Breast epithelium (tissue), 3 donors: Measurements from ENCODE around the gene PTPRA.

ENCODE experiments used
- POLR2A ChIP-seq: fragments of 450-650 bp; IDR thresholded peaks from one replicate; pipeline ENCODE4 v1.6.1; 2016; ENCODE audit warnings: antibody characterized with exemption, mild to moderate bottlenecking, moderate library complexity
- POLR2AphosphoS5 ChIP-seq, 3 donors: sonication (generic); formaldehyde crosslinking; IDR thresholded peaks; one replicate each; pipeline ENCODE4 v1.6.1; 2017; ENCODE audit warnings: antibody characterized with exemption in 3 of 3
- TF ChIP-seq, protein P1 (sequence below), 3 donors: fragments of 450-650 bp; IDR thresholded peaks; one replicate each; pipeline ENCODE4 v1.5.1; 2016 to 2017; ENCODE audit warnings: antibody characterized with exemption in 3 of 3, mild to moderate bottlenecking in 3 of 3, moderate library complexity in 3 of 3

DNA sequence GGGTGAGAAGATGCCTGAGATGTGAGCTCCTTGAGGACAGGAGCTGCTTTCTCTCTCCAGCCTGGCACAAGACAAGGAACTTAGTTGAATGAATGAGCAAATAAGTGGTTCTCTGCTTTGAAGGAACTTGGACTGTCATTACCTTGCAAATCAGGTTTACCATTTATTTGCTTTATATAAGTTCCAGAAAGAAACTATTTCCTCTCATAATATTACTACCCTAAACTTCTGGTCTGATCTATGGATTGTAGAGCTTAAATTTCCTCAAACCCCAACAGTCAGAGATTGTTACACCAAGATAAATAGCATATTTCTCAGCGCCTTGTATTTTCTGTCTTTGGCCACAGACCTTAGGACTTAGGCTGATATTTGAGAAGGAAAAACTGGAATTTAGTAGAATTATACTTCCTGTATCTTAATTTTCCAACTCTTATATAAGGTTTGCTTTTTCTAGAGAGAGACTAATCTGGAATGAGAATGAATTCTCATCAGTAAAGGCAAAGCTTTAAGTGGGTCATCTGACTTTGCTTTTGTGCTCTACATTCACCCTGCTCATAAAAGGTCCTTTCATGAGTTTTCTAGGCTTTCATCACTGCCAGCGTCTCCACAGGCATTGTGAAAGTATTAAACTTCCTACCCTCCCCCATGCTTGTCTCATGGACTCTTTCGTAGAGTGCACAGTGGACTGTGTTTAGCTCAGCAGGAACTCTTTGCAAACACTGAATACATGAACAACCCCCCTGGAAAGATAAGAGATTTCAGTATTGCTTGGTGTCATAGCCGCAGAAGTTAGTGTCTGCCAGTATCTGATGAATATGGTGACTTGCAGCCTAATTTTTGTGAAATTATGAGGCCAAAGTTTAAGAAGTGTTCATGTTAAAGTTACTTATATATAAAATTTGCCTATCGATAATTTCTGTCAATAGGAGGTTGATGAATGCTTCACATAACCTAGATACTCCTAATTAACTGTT, 74.0 kb downstream of the PTPRA start:
- TF ChIP-seq, protein P1, sequence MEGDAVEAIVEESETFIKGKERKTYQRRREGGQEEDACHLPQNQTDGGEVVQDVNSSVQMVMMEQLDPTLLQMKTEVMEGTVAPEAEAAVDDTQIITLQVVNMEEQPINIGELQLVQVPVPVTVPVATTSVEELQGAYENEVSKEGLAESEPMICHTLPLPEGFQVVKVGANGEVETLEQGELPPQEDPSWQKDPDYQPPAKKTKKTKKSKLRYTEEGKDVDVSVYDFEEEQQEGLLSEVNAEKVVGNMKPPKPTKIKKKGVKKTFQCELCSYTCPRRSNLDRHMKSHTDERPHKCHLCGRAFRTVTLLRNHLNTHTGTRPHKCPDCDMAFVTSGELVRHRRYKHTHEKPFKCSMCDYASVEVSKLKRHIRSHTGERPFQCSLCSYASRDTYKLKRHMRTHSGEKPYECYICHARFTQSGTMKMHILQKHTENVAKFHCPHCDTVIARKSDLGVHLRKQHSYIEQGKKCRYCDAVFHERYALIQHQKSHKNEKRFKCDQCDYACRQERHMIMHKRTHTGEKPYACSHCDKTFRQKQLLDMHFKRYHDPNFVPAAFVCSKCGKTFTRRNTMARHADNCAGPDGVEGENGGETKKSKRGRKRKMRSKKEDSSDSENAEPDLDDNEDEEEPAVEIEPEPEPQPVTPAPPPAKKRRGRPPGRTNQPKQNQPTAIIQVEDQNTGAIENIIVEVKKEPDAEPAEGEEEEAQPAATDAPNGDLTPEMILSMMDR (IDR thresholded peaks at IDR 0.05): no peak
- TF ChIP-seq POLR2A (no peak), POLR2AphosphoS5 (IDR thresholded peaks at IDR 0.05) (no peak)
